HL-60 (cell line): ENCODE measurements around the gene TMEM131L.

Experiments
- CTCF ChIP-seq: IDR thresholded peaks from one replicate; pipeline ENCODE4 v1.5.1; 2011; ENCODE audit warnings: low read length, control low read depth, inconsistent platforms; ENCODE audit not compliant: insufficient read depth
- GABPA ChIP-seq: IDR thresholded peaks from 2 replicates; pipeline ENCODE4 v1.6.1; 2012; ENCODE audit warnings: low read depth
- POLR2AphosphoS5 ChIP-seq: IDR thresholded peaks from 2 replicates; pipeline ENCODE4 v1.6.1; 2012; ENCODE audit warnings: low read depth
- SPI1 ChIP-seq: IDR thresholded peaks from 2 replicates; pipeline ENCODE4 v1.6.1; 2012; ENCODE audit warnings: low read depth, mild to moderate bottlenecking, borderline replicate concordance
- TF ChIP-seq, protein P1 (sequence below): IDR thresholded peaks from 2 replicates; pipeline ENCODE4 v1.6.1; 2012; ENCODE audit warnings: low read depth; ENCODE audit not compliant: insufficient replicate concordance

- TF ChIP-seq CTCF: no peak
- no peak for TF ChIP-seq POLR2AphosphoS5
- TF ChIP-seq, protein P1, sequence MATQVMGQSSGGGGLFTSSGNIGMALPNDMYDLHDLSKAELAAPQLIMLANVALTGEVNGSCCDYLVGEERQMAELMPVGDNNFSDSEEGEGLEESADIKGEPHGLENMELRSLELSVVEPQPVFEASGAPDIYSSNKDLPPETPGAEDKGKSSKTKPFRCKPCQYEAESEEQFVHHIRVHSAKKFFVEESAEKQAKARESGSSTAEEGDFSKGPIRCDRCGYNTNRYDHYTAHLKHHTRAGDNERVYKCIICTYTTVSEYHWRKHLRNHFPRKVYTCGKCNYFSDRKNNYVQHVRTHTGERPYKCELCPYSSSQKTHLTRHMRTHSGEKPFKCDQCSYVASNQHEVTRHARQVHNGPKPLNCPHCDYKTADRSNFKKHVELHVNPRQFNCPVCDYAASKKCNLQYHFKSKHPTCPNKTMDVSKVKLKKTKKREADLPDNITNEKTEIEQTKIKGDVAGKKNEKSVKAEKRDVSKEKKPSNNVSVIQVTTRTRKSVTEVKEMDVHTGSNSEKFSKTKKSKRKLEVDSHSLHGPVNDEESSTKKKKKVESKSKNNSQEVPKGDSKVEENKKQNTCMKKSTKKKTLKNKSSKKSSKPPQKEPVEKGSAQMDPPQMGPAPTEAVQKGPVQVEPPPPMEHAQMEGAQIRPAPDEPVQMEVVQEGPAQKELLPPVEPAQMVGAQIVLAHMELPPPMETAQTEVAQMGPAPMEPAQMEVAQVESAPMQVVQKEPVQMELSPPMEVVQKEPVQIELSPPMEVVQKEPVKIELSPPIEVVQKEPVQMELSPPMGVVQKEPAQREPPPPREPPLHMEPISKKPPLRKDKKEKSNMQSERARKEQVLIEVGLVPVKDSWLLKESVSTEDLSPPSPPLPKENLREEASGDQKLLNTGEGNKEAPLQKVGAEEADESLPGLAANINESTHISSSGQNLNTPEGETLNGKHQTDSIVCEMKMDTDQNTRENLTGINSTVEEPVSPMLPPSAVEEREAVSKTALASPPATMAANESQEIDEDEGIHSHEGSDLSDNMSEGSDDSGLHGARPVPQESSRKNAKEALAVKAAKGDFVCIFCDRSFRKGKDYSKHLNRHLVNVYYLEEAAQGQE: no peak
- TF ChIP-seq GABPA: no peak
- no peak for TF ChIP-seq SPI1
These were observed 195.7 kb downstream of the TMEM131L start for GRCh38 chr4:153661908-153662307.
